Left renal pelvis (tissue), 4 donors: ENCODE measurements around the gene TAF8. TPM values are rescaled to one million over a fixed set of nuclear protein-coding genes. Genes with fewer than 3 reads are reported as not detected.

ENCODE experiments used
- DNase-seq, 4 donors: peaks; one replicate each; pipeline ENCODE4 v3.0.0-alpha.2; 2013; ENCODE audit warnings: low read depth in 4 of 4, low spot score in 3 of 4
- polyA plus RNA-seq, 4 donors: library from polyadenylated mRNA; unstranded; fragments of 120-200 nt; gene quantifications; one replicate each; pipeline ENCODE4 v1.2.1, GENCODE V29; 2013; ENCODE audit not compliant: insufficient read length in 4 of 4

Gene TAF8
- polyA plus RNA-seq, 4 donors: 17.7 to 26.3 (median 22.2) TPM

DNA sequence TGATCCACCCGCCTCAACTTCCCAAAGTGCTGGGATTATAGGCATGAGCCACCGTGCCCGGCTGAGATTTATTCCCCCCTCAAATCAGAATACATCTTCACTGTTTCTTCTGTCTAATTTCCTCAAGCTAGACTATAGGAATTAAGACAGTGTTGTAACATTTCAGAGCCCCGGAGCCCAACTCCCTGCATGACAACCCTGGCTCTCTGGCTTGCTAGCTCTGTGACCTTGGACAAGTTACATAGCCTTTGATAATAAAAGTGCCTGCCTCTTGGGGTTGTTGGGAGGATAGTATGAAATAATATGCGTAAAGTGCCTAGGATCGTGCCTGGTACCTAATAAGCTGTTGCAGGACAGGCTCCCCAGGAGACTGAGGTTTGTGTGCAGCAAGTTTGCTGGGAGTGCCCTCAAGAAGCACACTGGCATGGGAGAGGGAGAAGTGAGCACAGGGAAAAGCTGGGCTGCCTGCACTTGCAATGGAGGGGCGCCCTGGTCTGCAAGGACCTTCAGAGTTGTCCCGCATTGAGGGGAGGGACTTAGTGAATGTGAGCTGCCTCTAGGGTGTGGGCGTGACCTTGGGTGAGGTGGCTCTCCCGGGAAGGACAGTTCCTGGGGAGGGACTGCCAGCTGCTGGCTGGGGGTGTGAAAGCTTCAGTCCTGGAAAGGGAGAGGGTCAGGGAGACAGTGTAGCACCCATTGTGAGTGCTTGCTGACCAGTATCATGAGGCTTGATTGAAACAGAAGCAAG lies 43.4 kb downstream of the TAF8 start:
- DNase-seq: no peak

GRCh38 chr6:42095094-42095493 lies 44.8 kb downstream of the TAF8 start:
- no peak for DNase-seq

- no peak for DNase-seq
Measured at GRCh38 chr6:42095776-42096541, 45.6 kb downstream of the TAF8 start.

DNA sequence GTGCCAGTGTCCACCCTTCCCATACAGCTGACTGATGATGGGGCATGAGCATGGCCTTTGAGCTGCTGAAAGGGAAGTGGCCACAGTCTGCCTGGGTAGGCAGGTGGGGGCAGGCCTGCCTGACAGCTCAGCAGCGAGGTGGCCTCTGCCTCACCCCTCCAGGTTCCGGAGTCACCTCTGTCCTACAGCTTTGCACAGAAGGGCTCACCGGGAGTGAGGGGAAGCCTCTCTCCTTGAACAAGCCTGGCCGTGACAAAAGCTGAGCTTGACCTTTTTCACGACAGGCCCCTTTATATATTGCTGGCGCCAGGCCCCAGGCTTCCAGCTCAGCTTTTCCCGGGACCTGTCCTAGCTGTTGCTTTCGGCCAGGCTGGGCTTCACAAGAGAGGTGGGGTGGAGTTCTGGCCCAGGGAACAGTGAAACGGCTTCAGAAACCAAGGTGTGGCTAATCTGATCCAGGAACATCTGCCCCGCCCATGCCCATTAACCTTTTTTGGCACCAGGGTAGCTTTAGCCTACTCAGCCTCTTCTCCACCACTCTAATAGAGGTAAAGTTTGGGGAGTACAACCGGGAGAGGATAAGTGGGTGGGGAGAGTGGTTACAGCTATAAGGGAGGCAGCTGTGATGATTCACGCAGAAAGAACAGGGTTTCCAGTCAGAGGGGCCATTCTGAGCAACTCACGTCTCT lies 49.2 kb downstream of the TAF8 start:
- no peak for DNase-seq

DNA sequence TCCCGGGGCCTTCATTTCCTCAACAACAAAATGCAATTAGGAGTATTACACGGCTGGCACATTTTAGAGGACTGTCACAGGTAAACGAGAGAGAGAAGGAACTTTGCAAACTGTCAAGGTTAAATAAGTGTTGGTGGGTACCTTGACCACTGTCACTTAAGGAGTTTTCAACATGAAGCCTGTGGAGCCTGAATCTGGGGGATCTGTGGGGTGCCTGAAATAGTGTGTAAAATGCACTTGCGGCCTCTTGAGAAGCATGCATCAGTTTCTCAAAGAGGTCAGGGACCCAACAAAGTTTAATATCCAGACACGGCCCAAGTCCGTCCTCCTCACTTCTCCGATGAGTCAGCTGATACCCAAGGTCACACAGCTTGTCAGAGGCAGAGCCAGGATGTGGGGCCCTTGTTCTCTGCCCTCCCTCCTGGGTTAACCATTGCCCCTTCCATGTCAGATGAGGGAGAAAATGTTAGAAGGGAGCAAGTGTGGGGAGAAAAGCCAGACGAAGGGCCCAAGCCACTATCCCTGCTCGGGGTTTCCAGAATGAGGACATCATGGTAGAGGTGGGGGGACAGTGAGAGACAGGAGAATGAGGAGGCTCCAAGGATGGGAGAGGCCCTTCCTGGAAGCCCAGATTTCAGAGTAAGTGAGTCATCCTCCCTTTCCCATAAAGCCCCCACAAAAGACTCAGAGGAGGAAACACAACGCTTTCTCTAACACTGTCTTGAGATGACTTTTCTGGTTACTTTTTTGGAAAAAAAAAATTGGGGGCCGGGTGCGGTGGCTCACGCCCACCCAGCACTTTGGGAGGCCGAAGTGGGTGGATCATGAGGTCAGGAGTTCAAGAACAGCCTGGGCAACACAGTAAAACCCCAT lies 49.9 kb downstream of the TAF8 start:
- DNase-seq: no peak

GRCh38 chr6:42101186-42101657 lies 50.9 kb downstream of the TAF8 start:
- DNase-seq: no peak

DNA sequence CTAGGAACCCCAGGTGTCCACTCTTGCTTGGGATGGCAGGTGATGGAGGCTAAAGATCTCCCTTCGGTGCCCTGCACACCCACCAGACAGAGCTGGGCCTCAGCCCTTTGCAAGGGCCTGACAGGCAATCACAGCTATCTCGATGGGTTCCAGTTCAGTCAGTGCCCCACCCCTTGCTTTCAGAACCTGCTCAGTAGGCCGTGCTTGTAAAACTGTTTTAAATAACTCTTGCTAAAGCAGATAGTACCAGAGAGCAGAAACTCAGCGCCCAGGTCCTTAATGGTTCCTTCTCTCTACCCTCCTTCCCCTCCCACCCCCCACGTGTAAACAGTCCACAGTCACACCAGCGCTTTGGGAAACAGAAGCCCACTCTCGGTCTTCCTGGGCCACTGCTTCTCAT lies 52.9 kb downstream of the TAF8 start:
- DNase-seq: no peak

DNA sequence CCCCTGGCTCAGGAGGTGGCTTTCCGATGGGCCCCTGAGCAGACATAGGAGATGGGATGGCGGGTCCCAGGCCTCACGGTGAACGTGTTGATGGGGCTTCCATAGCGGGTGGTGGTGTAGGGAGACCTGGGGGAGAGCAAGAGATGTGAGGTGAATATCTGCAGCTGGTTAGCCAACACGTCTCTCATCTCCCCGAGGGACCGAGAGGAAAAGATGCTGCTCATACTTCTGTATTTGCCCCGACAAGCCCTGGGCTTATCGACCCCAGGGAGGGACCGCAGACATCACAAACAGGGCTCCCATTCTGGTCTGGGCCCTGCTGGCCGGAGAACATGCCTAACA lies 53.4 kb downstream of the TAF8 start:
- DNase-seq: no peak

- DNase-seq: peak in 1 of 4 donors; percentile 29
Measured at GRCh38 chr6:42104095-42104803, 53.9 kb downstream of the TAF8 start.

DNA sequence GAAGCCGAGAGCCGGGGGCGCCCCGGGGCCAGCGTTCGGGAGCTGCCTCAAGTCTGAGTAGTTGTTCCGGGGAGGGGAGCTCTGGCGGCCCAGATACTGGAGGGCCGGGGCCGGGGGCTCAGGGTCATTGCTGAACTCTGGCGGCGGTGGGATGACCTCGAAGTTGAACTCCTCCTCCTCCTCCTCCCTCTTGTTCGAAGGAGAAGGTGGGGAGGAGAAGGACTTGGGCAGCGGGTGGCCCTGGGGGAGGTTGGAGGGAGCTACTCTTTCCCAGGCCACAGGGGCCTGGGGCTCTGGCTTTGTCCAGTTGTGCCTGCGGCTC lies 54.4 kb downstream of the TAF8 start:
- no peak for DNase-seq

- no peak for DNase-seq
Measured at GRCh38 chr6:42105156-42105648, 54.9 kb downstream of the TAF8 start.

- no peak for DNase-seq
Measured at GRCh38 chr6:42105709-42106108, 55.4 kb downstream of the TAF8 start.

DNA sequence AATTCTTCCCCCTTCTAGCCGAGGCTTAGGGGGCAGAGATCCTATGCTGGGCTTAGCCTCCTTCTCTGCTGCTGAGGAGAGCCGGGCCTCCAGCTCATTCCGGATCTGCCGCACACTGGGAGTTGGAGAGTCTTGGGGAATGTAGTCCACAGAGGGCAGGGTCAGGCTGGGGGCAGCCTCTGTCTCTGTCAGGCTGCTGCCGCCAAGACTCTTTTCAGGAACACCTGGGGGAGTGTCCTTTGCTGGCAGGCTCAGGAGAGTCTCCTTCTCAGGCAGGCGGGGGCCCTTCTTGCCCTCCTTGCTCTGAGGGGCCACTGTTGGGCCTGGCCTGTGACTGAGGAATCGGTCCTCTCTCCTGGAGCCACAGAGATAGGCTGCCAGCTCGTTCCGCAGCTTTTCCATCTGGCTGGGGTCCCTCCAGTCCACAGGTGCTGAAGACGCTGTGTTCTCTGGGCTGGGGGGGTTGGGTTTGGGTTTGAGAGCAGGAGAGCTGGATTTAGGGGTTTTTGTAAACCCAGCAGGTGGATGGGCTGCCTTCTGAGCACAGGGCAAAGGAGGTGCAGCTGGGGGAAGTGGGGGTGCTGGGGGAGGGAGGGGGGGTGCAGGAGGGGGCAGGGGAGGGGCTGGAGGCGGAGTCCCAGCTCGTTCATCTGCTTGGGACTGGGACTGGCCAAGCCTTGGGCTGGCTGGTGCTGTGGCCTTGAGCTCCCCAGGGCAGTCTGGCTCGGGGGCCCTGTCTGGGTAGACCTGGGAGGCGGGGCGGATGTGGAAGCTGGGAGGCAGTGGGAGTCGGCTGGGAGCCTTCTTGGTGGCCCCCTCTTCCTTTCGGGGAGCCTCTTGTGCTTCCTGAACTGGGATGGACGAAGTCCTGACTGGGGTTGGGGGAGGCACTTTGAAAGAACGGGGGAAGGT lies 56.0 kb downstream of the TAF8 start:
- peak in 1 of 4 donors; percentile 29 for DNase-seq

GRCh38 chr6:42108071-42108470 lies 57.7 kb downstream of the TAF8 start:
- no peak for DNase-seq

DNA sequence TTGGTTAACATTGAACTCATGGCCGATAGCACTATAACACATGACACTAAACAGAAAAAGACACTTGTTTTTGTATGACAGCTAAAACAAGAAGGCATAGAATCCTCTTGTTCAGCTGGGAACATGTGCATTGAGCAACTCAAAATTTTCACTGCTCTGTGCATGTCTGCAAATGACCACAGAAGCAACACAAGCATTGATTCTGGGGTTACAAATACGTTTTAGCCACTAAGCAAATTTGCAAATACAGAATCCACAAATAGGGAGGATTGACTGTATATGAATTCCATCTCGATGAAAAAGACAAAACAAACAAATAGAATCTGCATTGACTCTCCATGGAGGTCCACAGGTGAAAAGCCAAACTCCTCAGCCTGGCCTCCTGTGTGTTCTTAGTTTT lies 60.4 kb downstream of the TAF8 start:
- DNase-seq: no peak

DNA sequence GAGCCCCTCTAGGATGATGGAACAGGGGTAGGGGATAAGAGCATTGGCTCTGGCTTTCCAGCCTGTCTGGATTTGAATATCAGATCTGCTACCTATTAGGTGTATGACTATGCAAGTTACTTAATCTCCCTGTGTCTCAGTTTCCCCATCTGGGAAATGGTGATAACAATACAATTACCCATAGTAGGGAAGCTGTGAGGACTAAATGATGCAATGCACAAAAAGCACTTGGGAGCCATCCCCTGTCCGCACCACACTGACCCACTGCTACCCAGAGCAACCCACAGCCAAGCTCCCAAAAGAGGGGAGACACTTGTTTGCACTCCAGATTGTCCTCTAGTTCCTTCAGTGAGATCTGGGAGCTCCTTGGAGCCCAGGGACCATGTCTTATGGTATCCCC lies 62.0 kb downstream of the TAF8 start:
- no peak for DNase-seq

- no peak for DNase-seq
Measured at GRCh38 chr6:42113936-42114636, 63.8 kb downstream of the TAF8 start.

- DNase-seq: no peak
Measured at GRCh38 chr6:42117843-42118161, 67.5 kb downstream of the TAF8 start.
